SK-N-SH (cell line): ENCODE results near the gene MYO1D.

Experiments
- ELF1 ChIP-seq: IDR thresholded peaks from 2 replicates; pipeline ENCODE4 v1.4.0; 2012
- EP300 ChIP-seq, 2 experiments: IDR thresholded peaks; 2 replicates each; pipeline versions ENCODE4 v1.4.0 to v1.6.1; 2012; ENCODE audit warnings: borderline replicate concordance in 1 of 2, low read depth in 1 of 2, low read length in 1 of 2
- POLR2AphosphoS5 ChIP-seq: IDR thresholded peaks from 2 replicates; pipeline ENCODE4 v1.6.1; 2012; ENCODE audit warnings: low read depth, low read length
- RCOR1 ChIP-seq: fragments of 150-350 bp; IDR thresholded peaks from 2 replicates; pipeline ENCODE4 v1.6.1; 2017; ENCODE audit warnings: antibody characterized with exemption, low read length
- TAF1 ChIP-seq: IDR thresholded peaks from 2 replicates; pipeline ENCODE4 v1.6.1; 2012; ENCODE audit warnings: low read depth, mild to moderate bottlenecking, low read length, moderate library complexity, borderline replicate concordance
- TEAD4 ChIP-seq: IDR thresholded peaks from 2 replicates; pipeline ENCODE4 v1.4.0; 2012; ENCODE audit warnings: mild to moderate bottlenecking, borderline replicate concordance; ENCODE audit not compliant: insufficient read depth
- TF ChIP-seq, protein P1 (sequence below): fragments of 200-600 bp; sonication (generic); IDR thresholded peaks from 2 replicates; pipeline ENCODE4 v1.6.1; 2017; ENCODE audit warnings: antibody characterized with exemption, mild to moderate bottlenecking, moderate library complexity

DNA sequence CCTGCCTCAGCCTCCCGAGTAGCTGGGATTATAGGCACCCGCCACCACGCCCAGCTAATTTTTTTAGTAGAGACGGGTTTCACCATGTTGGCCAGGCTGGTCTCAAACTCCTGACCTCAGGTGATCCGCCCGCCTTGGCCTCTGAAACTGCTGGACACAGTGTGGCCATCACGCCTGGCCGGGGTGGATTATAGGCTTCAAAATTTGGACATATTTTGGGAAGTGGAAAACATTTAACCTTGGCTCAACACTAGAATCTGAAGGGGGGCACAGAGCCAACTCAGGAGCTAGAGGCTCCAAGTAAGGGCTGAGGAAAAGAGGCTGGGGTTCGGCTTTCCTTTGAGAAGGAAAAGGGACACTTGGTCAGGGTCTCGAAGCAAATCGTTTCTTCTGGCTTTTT is 392.3 kb downstream of the MYO1D start:
- TF ChIP-seq, protein P1, sequence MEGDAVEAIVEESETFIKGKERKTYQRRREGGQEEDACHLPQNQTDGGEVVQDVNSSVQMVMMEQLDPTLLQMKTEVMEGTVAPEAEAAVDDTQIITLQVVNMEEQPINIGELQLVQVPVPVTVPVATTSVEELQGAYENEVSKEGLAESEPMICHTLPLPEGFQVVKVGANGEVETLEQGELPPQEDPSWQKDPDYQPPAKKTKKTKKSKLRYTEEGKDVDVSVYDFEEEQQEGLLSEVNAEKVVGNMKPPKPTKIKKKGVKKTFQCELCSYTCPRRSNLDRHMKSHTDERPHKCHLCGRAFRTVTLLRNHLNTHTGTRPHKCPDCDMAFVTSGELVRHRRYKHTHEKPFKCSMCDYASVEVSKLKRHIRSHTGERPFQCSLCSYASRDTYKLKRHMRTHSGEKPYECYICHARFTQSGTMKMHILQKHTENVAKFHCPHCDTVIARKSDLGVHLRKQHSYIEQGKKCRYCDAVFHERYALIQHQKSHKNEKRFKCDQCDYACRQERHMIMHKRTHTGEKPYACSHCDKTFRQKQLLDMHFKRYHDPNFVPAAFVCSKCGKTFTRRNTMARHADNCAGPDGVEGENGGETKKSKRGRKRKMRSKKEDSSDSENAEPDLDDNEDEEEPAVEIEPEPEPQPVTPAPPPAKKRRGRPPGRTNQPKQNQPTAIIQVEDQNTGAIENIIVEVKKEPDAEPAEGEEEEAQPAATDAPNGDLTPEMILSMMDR = no peak
- no peak for TF ChIP-seq TAF1
- TF ChIP-seq POLR2AphosphoS5 = no peak
- TF ChIP-seq ELF1 = no peak
- TF ChIP-seq RCOR1 = no peak
- TF ChIP-seq EP300 (IDR thresholded peaks at IDR 0.05; ENCODE audit: borderline replicate concordance in 1 of 2, low read depth in 1 of 2, low read length in 1 of 2) = no peak
- no peak for TF ChIP-seq TEAD4
